NCI-H187 treated with DMSO at 0.1 percent for 48 hours (cell line): Measurements from ENCODE around the gene YWHAE.
"Not testable (repeated sequence)": the region's sequence is repeated elsewhere in the genome, so short reads cannot be mapped to it uniquely, and the experiment has no call there.

Source experiments
- DNase-seq: peaks from one replicate; lab custom pipeline; 2025; lab: John Stamatoyannopoulos, UW

Gene YWHAE

GRCh38 chr17:1325766-1326165 lies 74.3 kb downstream of the YWHAE start:
- no peak for DNase-seq

GRCh38 chr17:1324201-1324771 lies 75.7 kb downstream of the YWHAE start:
- no peak for DNase-seq

GRCh38 chr17:1323336-1323735 lies 76.7 kb downstream of the YWHAE start:
- no peak for DNase-seq

GRCh38 chr17:1322480-1322879 lies 77.5 kb downstream of the YWHAE start:
- DNase-seq = no peak

- DNase-seq = no peak
Measured at GRCh38 chr17:1322014-1322428, 78.0 kb downstream of the YWHAE start.

- DNase-seq = no peak
Measured at GRCh38 chr17:1315891-1316403, 84.1 kb downstream of the YWHAE start.

GRCh38 chr17:1315409-1315808 lies 84.6 kb downstream of the YWHAE start:
- no peak for DNase-seq

- no peak for DNase-seq
Measured at GRCh38 chr17:1313270-1314005, 86.6 kb downstream of the YWHAE start.

- DNase-seq = no peak
Measured at GRCh38 chr17:1312261-1312870, 87.7 kb downstream of the YWHAE start.

- not testable (repeated sequence) for DNase-seq
Measured at GRCh38 chr17:1307829-1308228, 92.2 kb downstream of the YWHAE start.

- no peak for DNase-seq
Measured at GRCh38 chr17:1304962-1305563, 95.0 kb downstream of the YWHAE start.

GRCh38 chr17:1304522-1304921 lies 95.5 kb downstream of the YWHAE start:
- DNase-seq = no peak

- no peak for DNase-seq
Measured at GRCh38 chr17:1302761-1303160, 97.3 kb downstream of the YWHAE start.

- no peak for DNase-seq
Measured at GRCh38 chr17:1301546-1301945, 98.5 kb downstream of the YWHAE start.

- no peak for DNase-seq
Measured at GRCh38 chr17:1300371-1300905, 99.6 kb downstream of the YWHAE start.

GRCh38 chr17:1299552-1300370 lies 100.3 kb downstream of the YWHAE start:
- DNase-seq = no peak

- DNase-seq = no peak
Measured at GRCh38 chr17:1298606-1299005, 101.4 kb downstream of the YWHAE start.
